HG02981 (cell line): ENCODE data around the gene DCPS.
A peak's percentile ranks its signal among the peaks of the same experiment; 100 is the strongest.
"Not testable (repeated sequence)": the region's sequence is repeated elsewhere in the genome, so short reads cannot be mapped to it uniquely, and the experiment has no call there.

ENCODE experiments used
- ATAC-seq: cut with Tn5 transposase; IDR thresholded peaks from one replicate; pipeline ENCODE4 v1.9.1; 2021; ENCODE audit warnings: mild to moderate bottlenecking, moderate library complexity; ENCODE audit not compliant: unreplicated experiment

Gene DCPS

GRCh38 chr11:126341760-126342161 lies 37.9 kb downstream of the DCPS start:
- no peak for ATAC-seq

- ATAC-seq: no peak
Measured at GRCh38 chr11:126343051-126343450, 39.2 kb downstream of the DCPS start.

- no peak for ATAC-seq
Measured at GRCh38 chr11:126344141-126345080, 40.6 kb downstream of the DCPS start.

GRCh38 chr11:126345283-126345682 lies 41.4 kb downstream of the DCPS start:
- no peak for ATAC-seq

GRCh38 chr11:126345759-126346585 lies 42.1 kb downstream of the DCPS start:
- no peak for ATAC-seq

GRCh38 chr11:126346586-126346940 lies 42.7 kb downstream of the DCPS start:
- ATAC-seq: no peak

- ATAC-seq: not testable (repeated sequence)
Measured at GRCh38 chr11:126346946-126347345, 43.1 kb downstream of the DCPS start.

- no peak for ATAC-seq
Measured at GRCh38 chr11:126347751-126348668, 44.1 kb downstream of the DCPS start.

GRCh38 chr11:126348806-126349582 lies 45.1 kb downstream of the DCPS start:
- ATAC-seq: no peak

- no peak for ATAC-seq
Measured at GRCh38 chr11:126350836-126351235, 47.0 kb downstream of the DCPS start.

- ATAC-seq: no peak
Measured at GRCh38 chr11:126352163-126352562, 48.3 kb downstream of the DCPS start.

- ATAC-seq: no peak
Measured at GRCh38 chr11:126352934-126353801, 49.3 kb downstream of the DCPS start.

- ATAC-seq: peak; percentile 33
Measured at GRCh38 chr11:126354631-126355323, 50.9 kb downstream of the DCPS start.

GRCh38 chr11:126355324-126355925 lies 51.6 kb downstream of the DCPS start, which contains the start of gene ST3GAL4:
TSS of gene ST3GAL4 (plus strand) at chr11:126355686. CDS start at chr11:126406156, 50,470 bp downstream.
- peak; percentile 45 for ATAC-seq

- ATAC-seq: peak; percentile 22
Measured at GRCh38 chr11:126355926-126356897, 52.4 kb downstream of the DCPS start.

GRCh38 chr11:126357055-126357962 lies 53.4 kb downstream of the DCPS start:
- no peak for ATAC-seq
